Measurements from ENCODE around the gene LUZP4. TPM values are rescaled to one million over a fixed set of nuclear protein-coding genes. Genes with fewer than 3 reads are reported as not detected.

The LUZP4 gene
- total and polyA plus RNA-seq, 2 of the 13 experiments (the other 11 are each of a cell fraction or from before 2014, with no cell fraction given): not detected

GRCh38 chrX:115348446-115349225 is 59.1 kb downstream of the LUZP4 start (continued):
- TF ChIP-seq ZBTB2 (CRISPR knock-in tag; IDR thresholded peaks at IDR 0.05; ENCODE audit: low read depth) (no peak), TRIM22 (IDR thresholded peaks at IDR 0.05) (no peak), NFYC (CRISPR knock-in tag; IDR thresholded peaks at IDR 0.05) (no peak), ATF2 (CRISPR knock-in tag; IDR thresholded peaks at IDR 0.05) (no peak), AKNA (CRISPR knock-in tag; IDR thresholded peaks at IDR 0.05; ENCODE audit: borderline replicate concordance) (no peak), ZIK1 (CRISPR knock-in tag; IDR thresholded peaks at IDR 0.05; ENCODE audit: borderline replicate concordance, low read depth) (no peak)
- TF ChIP-seq, protein P1, sequence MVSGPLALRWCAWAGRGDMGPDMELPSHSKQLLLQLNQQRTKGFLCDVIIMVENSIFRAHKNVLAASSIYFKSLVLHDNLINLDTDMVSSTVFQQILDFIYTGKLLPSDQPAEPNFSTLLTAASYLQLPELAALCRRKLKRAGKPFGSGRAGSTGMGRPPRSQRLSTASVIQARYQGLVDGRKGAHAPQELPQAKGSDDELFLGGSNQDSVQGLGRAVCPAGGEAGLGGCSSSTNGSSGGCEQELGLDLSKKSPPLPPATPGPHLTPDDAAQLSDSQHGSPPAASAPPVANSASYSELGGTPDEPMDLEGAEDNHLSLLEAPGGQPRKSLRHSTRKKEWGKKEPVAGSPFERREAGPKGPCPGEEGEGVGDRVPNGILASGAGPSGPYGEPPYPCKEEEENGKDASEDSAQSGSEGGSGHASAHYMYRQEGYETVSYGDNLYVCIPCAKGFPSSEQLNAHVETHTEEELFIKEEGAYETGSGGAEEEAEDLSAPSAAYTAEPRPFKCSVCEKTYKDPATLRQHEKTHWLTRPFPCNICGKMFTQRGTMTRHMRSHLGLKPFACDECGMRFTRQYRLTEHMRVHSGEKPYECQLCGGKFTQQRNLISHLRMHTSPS (CRISPR knock-in tag; IDR thresholded peaks at IDR 0.05; ENCODE audit: low read depth): no peak
